Measurements from ENCODE around the gene PRIM1.
A peak's percentile ranks its signal among the peaks of the same experiment; 100 is the strongest.

PRIM1 gene

DNA sequence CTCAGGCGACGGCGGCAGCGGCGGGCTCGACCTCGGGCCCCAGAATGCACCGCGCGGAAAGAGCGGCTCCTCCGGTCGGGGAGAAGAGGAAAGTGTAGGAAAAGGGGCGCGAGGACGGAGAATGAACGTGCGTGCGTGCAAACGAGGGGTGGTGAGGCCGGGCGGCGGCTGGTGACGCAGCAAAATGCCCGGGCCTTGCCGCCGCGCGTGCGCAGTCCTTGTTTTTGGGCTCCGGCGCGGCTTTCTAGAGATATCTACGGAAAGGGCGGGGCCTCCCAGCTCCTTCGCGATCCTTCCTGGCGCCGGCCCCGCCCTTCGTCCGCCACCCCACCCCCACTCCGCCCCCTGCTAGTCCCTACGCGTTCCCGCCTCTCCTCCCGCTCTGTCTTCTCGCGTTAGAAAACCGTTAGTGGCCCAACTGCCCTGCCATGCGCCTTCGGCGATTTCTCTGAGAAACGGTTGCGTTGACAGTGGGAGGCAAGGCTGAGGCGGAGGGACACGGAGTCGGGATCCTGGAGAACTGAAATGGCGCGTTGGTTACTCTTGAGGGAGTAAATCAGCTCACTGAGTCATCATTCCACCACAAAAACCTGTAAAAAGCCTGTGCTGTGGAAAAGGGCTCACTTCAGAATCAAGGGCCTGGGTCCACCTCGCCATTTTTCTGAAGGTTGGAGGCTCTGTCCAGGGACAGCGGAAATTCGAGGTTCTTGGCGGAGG is 63.8 kb downstream of the PRIM1 start, which contains the start of gene PTGES3 (continued):
- TF ChIP-seq, protein P1, sequence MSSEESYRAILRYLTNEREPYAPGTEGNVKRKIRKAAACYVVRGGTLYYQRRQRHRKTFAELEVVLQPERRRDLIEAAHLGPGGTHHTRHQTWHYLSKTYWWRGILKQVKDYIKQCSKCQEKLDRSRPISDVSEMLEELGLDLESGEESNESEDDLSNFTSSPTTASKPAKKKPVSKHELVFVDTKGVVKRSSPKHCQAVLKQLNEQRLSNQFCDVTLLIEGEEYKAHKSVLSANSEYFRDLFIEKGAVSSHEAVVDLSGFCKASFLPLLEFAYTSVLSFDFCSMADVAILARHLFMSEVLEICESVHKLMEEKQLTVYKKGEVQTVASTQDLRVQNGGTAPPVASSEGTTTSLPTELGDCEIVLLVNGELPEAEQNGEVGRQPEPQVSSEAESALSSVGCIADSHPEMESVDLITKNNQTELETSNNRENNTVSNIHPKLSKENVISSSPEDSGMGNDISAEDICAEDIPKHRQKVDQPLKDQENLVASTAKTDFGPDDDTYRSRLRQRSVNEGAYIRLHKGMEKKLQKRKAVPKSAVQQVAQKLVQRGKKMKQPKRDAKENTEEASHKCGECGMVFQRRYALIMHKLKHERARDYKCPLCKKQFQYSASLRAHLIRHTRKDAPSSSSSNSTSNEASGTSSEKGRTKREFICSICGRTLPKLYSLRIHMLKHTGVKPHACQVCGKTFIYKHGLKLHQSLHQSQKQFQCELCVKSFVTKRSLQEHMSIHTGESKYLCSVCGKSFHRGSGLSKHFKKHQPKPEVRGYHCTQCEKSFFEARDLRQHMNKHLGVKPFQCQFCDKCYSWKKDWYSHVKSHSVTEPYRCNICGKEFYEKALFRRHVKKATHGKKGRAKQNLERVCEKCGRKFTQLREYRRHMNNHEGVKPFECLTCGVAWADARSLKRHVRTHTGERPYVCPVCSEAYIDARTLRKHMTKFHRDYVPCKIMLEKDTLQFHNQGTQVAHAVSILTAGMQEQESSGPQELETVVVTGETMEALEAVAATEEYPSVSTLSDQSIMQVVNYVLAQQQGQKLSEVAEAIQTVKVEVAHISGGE (tag by site-specific recombination; conservative IDR thresholded peaks at IDR 0.05; ENCODE audit: low read depth), result peak; percentile 13; the same call in 1 of the 2 replicates
- no peak for TF ChIP-seq ZNF112 (tag by site-specific recombination; IDR thresholded peaks at IDR 0.05)
- TF ChIP-seq, protein P2, sequence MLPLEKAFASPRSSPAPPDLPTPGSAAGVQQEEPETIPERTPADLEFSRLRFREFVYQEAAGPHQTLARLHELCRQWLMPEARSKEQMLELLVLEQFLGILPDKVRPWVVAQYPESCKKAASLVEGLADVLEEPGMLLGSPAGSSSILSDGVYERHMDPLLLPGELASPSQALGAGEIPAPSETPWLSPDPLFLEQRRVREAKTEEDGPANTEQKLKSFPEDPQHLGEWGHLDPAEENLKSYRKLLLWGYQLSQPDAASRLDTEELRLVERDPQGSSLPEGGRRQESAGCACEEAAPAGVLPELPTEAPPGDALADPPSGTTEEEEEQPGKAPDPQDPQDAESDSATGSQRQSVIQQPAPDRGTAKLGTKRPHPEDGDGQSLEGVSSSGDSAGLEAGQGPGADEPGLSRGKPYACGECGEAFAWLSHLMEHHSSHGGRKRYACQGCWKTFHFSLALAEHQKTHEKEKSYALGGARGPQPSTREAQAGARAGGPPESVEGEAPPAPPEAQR (tag by site-specific recombination; IDR thresholded peaks at IDR 0.05), result no peak
- TF ChIP-seq ZNF341 (tag by site-specific recombination; IDR thresholded peaks at IDR 0.05; ENCODE audit: low read depth), result peak; percentile 76
- TF ChIP-seq ZNF302 (tag by site-specific recombination; IDR thresholded peaks at IDR 0.05; ENCODE audit: low read depth), result no peak
- no peak; the same call in 1 of the 2 replicates for TF ChIP-seq ZNF121 (tag by site-specific recombination; IDR thresholded peaks at IDR 0.05)
- TF ChIP-seq SALL2 (tag by site-specific recombination; IDR thresholded peaks at IDR 0.05; ENCODE audit: borderline replicate concordance), result no peak
- TF ChIP-seq SCRT1 (tag by site-specific recombination; IDR thresholded peaks at IDR 0.05; ENCODE audit: borderline replicate concordance), result no peak
- no peak for TF ChIP-seq ZNF48 (tag by site-specific recombination; IDR thresholded peaks at IDR 0.05)
- TF ChIP-seq, protein P3, sequence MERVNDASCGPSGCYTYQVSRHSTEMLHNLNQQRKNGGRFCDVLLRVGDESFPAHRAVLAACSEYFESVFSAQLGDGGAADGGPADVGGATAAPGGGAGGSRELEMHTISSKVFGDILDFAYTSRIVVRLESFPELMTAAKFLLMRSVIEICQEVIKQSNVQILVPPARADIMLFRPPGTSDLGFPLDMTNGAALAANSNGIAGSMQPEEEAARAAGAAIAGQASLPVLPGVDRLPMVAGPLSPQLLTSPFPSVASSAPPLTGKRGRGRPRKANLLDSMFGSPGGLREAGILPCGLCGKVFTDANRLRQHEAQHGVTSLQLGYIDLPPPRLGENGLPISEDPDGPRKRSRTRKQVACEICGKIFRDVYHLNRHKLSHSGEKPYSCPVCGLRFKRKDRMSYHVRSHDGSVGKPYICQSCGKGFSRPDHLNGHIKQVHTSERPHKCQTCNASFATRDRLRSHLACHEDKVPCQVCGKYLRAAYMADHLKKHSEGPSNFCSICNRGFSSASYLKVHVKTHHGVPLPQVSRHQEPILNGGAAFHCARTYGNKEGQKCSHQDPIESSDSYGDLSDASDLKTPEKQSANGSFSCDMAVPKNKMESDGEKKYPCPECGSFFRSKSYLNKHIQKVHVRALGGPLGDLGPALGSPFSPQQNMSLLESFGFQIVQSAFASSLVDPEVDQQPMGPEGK (tag by site-specific recombination; IDR thresholded peaks at IDR 0.05), result peak; percentile 62
- TF ChIP-seq, protein P4, sequence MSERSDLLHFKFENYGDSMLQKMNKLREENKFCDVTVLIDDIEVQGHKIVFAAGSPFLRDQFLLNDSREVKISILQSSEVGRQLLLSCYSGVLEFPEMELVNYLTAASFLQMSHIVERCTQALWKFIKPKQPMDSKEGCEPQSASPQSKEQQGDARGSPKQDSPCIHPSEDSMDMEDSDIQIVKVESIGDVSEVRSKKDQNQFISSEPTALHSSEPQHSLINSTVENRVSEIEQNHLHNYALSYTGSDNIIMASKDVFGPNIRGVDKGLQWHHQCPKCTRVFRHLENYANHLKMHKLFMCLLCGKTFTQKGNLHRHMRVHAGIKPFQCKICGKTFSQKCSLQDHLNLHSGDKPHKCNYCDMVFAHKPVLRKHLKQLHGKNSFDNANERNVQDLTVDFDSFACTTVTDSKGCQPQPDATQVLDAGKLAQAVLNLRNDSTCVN (tag by site-specific recombination; optimal IDR thresholded peaks at IDR 0.05), result peak; percentile 95
- no peak for TF ChIP-seq ZNF521 (tag by site-specific recombination; IDR thresholded peaks at IDR 0.05)
- TF ChIP-seq, protein P5, sequence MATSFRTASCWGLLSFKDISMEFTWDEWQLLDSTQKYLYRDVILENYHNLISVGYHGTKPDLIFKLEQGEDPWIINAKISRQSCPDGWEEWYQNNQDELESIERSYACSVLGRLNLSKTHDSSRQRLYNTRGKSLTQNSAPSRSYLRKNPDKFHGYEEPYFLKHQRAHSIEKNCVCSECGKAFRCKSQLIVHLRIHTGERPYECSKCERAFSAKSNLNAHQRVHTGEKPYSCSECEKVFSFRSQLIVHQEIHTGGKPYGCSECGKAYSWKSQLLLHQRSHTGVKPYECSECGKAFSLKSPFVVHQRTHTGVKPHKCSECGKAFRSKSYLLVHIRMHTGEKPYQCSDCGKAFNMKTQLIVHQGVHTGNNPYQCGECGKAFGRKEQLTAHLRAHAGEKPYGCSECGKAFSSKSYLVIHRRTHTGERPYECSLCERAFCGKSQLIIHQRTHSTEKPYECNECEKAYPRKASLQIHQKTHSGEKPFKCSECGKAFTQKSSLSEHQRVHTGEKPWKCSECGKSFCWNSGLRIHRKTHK (tag by site-specific recombination; IDR thresholded peaks at IDR 0.05), result no peak
- TF ChIP-seq, protein P6, sequence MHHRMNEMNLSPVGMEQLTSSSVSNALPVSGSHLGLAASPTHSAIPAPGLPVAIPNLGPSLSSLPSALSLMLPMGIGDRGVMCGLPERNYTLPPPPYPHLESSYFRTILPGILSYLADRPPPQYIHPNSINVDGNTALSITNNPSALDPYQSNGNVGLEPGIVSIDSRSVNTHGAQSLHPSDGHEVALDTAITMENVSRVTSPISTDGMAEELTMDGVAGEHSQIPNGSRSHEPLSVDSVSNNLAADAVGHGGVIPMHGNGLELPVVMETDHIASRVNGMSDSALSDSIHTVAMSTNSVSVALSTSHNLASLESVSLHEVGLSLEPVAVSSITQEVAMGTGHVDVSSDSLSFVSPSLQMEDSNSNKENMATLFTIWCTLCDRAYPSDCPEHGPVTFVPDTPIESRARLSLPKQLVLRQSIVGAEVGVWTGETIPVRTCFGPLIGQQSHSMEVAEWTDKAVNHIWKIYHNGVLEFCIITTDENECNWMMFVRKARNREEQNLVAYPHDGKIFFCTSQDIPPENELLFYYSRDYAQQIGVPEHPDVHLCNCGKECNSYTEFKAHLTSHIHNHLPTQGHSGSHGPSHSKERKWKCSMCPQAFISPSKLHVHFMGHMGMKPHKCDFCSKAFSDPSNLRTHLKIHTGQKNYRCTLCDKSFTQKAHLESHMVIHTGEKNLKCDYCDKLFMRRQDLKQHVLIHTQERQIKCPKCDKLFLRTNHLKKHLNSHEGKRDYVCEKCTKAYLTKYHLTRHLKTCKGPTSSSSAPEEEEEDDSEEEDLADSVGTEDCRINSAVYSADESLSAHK (tag by site-specific recombination; IDR thresholded peaks at IDR 0.05), result peak; percentile 18; the same call in 1 of the 2 replicates
- TF ChIP-seq ZNF501 (tag by site-specific recombination; IDR thresholded peaks at IDR 0.05), result peak; percentile 83
- no peak for TF ChIP-seq ZNF311 (tag by site-specific recombination; IDR thresholded peaks at IDR 0.05; ENCODE audit: borderline replicate concordance)
- no peak for TF ChIP-seq ZNF747 (tag by site-specific recombination; IDR thresholded peaks at IDR 0.05)
- peak; percentile 78; the same call in 1 of the 2 replicates for TF ChIP-seq ZBTB17 (tag by site-specific recombination; IDR thresholded peaks at IDR 0.05)
- TF ChIP-seq KLF9 (tag by site-specific recombination; IDR thresholded peaks at IDR 0.05; ENCODE audit: low read depth), result peak; percentile 87
- TF ChIP-seq RBAK (tag by site-specific recombination; IDR thresholded peaks at IDR 0.05), result no peak
- peak; percentile 93 for TF ChIP-seq ZNF76 (tag by site-specific recombination; IDR thresholded peaks at IDR 0.05; ENCODE audit: borderline replicate concordance, low read depth)
- no peak for TF ChIP-seq ZNF416 (tag by site-specific recombination; IDR thresholded peaks at IDR 0.05)
- TF ChIP-seq OVOL3 (tag by site-specific recombination; IDR thresholded peaks at IDR 0.05), result peak; percentile 79; the same call in 1 of the 2 replicates
- no peak for TF ChIP-seq ZNF777 (tag by site-specific recombination; IDR thresholded peaks at IDR 0.05; ENCODE audit: borderline replicate concordance)
- TF ChIP-seq ZNF248 (tag by site-specific recombination; IDR thresholded peaks at IDR 0.05), result no peak
- TF ChIP-seq EGR2 (tag by site-specific recombination; IDR thresholded peaks at IDR 0.05; ENCODE audit: low read depth), result peak; percentile 89
- TF ChIP-seq ZNF19 (tag by site-specific recombination; IDR thresholded peaks at IDR 0.05; ENCODE audit: low read depth), result no peak
- no peak for TF ChIP-seq ZNF561 (tag by site-specific recombination; IDR thresholded peaks at IDR 0.05; ENCODE audit: borderline replicate concordance)
